HG03280 (cell line): ENCODE data around the gene FBP1.
"Not testable (repeated sequence)": the region's sequence is repeated elsewhere in the genome, so short reads cannot be mapped to it uniquely, and the experiment has no call there.

Experiments used
- ATAC-seq: cut with Tn5 transposase; IDR thresholded peaks from one replicate; pipeline ENCODE4 v1.9.1; 2021; ENCODE audit warnings: mild to moderate bottlenecking, moderate library complexity; ENCODE audit not compliant: unreplicated experiment

The FBP1 gene

DNA sequence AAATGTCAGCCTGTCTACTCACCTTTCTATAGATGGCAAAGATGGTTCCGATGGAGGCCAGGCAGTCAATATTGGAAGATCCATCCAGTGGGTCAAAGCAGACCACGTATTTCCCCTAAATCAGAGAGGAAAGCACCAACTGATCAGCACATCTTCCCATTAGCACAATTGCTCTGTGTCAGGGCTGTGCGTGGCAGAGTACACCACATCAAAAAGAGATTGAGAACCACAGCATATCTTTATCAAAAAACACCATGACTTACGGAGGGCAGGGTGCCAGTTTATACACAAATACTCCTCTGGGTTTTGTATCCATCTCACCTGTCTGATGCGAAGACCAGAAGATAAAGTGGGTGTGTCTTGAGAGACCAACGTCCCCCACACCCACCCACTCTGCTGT lies 54.8 kb downstream of the FBP1 start:
- no peak for ATAC-seq

DNA sequence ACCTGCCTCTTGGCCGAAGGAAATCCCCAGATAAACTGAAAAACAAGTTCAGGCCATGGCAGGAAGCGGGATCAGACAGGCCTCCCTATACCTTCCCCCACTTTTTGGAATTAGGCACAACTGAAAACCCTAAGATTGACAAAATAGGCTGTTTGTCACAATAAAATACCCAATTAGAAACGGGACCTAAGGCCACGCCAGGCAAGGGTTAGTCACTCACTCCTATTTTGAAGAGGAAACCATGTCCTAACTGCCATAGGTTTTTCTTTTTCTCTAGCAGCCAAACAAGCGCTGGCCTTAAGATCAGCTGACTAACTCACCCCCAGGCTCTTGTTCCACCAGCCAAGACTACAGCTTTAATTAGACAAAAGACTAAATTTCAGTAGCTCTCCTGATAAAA lies 57.6 kb downstream of the FBP1 start:
- no peak for ATAC-seq

DNA sequence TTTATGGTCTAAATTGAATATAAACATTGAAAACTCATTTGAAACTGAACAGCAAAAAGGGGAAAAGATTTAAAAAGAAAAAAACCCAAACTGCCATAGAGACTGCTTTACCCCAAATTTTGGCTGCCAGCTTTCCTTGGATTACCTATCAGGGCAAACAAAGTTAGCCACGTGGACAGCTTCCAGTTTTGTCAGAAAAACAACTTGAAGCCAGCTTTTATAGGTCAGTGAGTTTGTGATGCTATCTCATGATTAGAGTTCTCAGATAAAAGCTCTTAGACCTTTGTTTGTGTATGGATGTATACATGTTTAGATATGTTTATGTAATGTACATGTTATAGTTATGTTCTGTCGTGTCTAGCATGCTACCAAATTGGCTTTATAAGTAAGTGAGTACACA lies 61.7 kb downstream of the FBP1 start:
- no peak for ATAC-seq

DNA sequence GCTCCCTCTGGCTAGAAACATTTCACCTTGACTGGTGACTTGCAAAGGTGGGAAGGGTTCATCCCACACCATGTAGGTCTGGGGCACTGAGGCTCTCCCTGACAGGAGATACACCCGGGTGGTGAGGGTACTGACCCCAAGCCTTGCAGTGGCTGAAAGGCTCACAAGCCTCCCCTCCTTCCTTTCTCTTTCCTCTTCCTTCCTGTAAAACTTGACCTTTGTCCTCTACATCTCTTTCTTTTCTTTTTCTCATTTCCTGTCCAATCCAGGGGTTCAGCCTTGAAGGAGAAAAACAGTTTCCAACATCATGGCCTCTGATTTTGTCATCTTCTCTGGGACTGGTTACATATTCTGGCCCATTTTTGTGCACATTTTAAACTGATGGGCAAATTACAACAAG lies 62.3 kb downstream of the FBP1 start:
- no peak for ATAC-seq

DNA sequence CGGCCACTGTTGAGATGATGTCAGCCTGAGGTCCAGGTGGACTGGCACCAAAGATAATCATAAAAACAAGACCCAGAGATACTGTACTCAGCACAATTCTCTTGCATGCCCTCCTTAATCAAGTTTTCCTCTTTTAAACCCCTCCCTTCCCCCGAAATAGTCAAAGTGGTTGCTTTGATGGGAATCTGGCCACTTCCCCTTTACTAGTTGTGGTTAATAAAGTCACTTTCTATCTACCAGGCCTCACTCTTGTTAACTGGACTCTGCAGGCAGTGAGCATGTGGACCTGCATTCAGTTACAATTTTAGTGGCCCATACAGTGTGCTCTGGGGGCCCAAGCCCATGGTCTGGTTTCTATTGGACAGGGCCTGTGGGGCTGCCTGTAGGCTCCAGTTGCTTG lies 63.2 kb downstream of the FBP1 start:
- ATAC-seq = no peak

DNA sequence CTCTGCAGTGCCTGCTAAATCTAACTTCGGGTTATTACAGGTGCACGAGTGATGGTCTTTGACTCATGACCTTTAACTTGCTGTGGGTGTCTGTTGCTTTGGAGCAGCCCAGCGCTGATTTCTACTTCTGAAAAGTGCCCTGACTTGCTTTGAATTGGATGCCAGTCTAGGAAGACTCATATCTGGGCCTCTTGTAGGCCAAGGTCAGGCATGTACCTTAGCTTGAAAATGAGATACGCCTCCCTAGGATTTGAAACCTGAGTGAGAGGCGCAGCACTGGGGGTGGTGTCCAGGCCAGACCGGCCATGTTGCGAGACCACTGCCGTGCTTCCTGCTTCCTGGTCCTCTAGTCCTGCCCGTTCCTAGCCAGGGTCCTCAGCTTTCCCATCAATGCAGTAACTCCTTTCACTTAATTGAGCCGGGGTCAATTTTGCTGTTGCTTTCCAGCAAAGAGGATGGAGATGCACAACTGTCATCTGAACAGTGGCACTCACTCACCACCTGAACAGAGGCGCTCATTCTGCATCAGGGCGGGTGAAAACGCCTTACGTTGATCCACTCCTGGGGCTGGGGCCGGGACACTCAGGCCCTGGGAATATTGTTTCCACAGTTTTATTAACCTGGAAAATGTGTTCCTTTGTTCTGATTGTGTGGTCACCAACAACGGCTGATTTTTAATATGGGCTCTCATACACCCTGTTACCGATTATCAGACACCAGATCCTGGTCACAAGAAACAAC lies 70.2 kb downstream of the FBP1 start:
- ATAC-seq = no peak

DNA sequence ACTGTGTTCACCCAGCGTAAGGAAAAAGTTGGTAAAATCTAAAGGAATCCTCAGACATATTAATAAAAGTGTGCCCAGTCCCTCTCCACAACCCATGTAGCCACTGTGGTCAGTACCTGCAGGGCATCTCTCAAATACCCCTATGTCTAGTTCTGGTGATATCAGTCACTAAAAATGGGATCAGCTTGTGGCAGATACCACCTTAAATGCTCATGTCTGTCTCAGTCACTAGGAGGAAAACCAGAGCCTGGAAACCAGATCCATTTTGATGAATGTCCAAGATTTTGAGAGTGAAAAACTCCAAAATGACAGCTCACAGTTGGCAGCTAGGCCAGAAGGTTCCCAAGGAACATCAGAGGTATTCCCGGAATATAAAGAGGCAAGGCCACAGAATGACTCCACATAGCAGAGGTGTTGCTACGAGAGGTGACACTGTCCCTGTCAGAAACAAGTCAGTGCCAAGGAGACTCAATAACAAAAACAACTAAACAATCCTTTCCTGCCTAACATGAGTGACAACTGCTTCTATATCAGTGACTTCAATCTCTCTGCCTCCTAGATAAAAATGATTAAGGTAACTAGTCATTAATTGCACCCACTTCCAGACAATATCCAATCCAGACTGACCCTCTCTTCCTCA lies 70.9 kb downstream of the FBP1 start:
- no peak for ATAC-seq

DNA sequence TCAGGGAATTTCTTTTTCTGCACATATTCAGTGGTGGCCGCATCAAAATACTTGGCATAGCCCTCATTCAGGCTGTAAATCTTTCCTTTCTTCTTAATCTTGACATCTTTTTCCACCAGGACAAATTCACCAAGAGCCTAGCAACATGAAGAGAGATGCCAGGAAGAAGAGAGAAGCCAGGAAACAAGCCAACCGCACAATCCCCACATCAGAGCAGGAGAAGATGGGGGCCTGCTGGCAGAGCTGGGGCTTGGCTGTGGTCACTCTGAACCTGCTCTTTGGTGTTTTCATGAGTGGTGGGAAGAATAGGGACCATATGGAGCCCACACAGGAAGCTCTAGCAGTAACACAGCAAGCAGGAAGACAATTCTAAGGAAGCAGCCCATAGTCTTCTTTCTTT lies 72.0 kb downstream of the FBP1 start:
- ATAC-seq = no peak

DNA sequence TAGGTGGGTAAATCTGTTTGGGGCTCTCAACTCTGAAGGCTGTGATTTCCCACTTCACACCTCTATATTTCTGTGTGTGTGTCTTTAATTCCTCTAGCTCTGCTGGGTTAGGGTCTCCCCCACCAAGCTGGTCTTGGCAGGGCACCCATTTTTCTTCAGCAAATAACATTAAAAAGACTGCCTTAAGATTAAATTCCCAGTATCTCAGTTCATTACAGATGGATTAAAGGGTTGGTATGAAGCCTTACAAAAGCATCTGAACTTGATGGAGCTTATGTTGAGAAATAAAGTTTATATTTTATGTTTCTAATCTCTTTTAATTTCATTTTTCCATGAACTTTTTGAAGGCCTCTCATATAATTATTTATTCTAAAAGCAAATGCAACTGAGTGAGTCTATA lies 72.8 kb downstream of the FBP1 start:
- ATAC-seq = no peak

DNA sequence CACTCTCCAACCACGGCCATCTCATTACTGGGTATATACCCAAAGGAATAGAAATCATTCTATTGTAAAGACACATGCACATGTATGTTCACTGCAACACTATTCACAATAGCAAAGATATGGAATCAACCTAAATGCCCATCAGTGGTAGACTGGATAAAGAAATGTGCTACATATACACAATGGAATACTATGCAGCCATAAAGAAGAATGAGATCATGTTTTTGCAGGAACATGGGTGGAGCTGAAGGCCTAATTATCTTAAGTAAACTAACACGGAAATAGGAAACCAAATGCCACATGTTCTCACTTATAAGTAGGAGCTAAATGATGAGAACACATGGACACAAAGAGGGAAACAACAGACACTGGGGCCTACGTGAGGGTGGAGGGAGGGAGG lies 75.0 kb downstream of the FBP1 start:
- not testable (repeated sequence) for ATAC-seq

DNA sequence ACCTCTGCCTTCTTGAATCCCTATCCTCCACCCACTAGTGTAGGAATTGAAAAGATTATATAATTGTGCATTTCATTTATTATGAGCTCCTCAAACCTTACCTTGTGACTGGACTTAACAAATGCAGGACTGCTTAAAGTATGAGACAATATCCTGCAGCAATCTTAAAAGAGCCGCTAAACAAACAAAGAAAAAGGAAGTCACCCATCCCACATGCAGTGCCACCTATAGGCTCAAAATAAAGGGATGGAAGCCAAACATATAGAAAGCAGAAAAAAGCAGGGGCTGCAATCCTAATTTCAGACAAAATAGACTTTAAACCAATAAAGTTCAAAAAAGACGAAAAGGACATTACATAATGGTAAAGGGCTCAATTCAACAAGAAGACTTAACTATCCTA lies 75.8 kb downstream of the FBP1 start:
- no peak for ATAC-seq

DNA sequence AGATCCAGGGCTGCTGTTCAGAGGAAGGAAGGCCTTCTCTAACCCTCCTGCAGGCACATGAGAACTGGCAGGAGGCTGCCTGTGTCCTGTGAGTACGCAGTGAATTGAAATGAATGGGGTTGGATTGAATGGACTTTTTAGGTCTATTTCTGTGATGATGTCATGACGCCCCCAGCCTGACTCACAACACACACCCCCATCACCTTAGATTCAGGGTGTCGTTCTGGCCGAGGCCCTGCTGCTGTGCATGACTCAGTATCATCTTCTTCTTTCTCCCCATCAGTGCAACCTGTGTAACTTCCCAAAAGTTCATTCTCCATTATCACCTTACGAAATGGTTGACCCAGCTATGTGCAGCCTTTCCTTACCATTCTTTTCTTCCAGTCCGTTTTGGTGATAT lies 79.1 kb downstream of the FBP1 start:
- no peak for ATAC-seq

DNA sequence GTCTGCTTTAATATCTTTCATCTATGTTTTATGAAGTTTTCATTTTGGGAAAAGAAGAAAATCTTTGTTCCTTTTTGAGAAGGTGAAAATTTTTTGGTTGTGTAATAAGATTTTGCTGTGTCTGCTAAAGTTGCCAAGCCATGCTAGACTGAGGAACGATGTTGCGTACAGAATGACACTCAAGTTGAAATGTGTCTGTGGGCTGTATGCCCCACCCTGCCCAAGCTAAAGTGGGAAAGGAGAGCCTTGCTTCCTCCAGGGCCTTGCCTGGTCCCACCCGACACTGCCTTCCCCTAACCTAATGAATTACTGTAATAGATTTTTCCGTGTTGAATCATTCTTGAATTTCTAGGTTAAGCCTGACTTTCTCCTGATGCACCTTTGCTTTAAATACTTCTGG lies 81.9 kb downstream of the FBP1 start:
- ATAC-seq = no peak

DNA sequence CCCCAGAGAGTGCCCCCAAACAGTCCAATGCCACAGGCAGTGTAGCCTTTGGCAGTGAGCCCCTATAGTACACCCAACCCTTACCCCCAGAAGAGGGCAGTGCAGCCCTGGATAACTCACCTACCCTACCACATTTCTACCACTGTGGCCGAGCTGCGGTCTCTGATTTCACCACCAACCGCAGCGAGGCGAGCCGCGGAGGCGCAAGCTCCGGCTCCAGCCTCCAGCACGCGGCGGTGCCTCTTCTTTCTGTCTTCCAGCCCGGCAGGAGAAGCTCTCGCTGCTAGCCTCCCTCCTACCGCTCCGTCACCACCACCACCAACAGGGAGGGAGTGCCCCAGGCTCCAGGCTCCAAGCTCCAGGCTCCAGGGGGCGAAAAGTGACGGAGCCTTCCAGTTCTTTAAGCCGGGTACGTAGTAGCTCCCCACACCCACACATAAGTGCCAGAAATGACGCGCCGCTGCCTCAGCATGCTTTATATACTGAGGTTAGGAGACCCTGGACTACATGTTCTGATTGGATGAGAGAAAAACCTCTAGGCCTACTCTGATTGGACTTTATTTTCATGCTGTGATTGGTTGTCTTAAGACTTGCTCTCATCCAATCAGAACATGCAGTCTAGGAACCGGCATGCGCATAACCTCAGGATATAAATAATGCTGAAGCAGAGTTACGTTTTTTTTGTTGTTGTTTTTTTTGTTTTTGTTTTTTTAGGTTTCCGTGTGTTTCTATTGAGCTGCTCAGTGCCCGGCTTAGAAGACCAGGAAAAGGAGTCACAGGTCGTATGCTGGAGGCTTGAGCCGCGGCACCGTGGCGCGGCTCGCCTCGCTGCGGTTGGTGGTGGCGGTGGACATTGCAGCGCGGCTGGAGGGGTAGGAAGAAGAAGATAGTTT lies 84.6 kb downstream of the FBP1 start, which contains the start of gene PCAT7:
TSS of gene PCAT7 (plus strand) at position 645 of the 893 bp plus-strand sequence.
- no peak for ATAC-seq

DNA sequence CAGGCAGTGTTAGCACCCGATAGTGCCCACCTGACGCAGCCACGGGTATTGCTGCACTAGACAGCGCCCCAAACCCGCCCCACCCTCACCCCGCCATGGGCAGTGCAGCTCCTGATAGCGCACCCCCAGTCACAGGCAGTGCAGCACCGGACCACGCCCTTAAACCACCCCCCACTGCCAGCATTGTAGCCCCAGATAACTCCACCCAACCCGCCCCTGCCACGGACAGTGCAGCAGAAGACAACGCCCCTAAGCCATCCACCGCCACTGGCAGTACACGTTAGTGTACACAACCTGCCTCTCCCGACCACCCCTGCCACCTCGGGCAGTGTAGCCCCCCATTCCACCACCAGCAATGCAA lies 85.3 kb downstream of the FBP1 start:
- ATAC-seq = no peak
